GM12801 (cell line): ENCODE results near the gene GBF1.

Source experiments
- CTCF ChIP-seq: IDR thresholded peaks from one replicate; pipeline ENCODE4 v1.5.1; 2011; ENCODE audit warnings: control low read depth; ENCODE audit not compliant: insufficient read length; ENCODE audit errors: extremely low read depth

The GBF1 gene

DNA sequence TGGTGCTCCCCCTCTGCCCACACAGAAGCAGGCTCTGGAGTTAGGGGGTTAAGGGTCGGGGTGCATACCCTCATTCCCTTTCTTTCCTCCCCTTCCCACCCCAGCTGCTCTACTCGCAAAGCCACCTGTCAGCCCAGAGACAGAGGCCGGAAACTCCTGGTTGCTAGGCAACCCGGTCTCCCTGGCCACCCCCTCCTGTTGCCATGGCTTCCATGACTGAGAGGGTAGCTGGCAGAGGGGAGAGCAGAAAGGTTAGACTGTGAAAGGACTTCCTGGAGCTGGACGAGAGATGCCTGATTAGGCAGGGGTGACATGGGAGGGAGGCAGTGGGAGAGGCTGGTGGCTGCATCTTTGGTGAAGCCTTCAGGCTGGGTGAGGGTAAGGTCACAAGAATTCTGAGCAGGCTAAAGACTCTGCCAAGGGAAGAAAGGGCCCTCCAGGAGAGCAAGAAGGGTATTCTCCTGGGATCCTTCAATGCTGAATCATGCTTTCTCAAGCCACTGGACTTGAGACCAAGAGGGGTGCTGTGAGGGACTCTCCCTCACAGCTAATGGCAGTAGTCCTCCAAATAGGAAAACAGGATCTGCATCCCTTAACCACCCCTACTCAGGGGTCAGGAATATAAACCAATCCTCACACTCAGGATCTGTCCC is 167.8 kb downstream of the GBF1 start:
- no peak for TF ChIP-seq CTCF

DNA sequence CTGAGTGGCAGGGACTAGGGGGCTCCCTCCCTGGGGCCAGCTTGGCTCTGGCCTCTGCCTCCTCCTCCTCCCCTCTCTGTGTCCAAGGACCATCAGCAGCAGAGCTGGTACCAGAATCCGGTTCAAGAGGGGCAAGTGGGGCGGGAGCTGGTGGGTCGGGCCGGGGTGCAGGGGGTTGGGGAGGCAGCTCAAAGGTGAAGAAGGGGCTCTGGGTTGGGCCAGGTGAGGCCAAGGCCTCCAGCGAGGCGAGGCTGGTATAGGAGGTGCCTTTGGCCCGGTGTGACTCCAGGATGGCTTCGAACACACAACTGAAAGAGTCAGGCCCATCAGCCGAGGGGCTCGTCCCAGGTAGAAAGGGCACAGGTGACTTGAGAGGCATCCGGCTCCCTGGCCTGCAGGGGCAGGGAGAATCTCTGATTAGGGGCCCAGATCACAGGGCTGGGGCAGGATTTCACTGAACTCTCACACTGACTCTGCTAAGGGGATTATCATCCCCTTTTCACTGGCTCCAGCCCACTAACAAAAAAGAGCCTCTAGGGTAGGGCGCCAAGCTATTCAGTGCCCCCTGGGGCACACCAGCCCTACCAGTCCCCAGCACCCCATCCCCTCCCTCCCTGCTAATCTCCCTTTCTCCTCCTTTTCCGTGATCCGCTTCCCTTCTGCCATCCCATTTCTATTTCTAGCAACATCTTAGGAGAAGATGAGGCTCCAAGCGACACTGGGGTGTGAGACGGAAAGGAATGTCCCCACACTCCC is 168.7 kb downstream of the GBF1 start:
- TF ChIP-seq CTCF = no peak

DNA sequence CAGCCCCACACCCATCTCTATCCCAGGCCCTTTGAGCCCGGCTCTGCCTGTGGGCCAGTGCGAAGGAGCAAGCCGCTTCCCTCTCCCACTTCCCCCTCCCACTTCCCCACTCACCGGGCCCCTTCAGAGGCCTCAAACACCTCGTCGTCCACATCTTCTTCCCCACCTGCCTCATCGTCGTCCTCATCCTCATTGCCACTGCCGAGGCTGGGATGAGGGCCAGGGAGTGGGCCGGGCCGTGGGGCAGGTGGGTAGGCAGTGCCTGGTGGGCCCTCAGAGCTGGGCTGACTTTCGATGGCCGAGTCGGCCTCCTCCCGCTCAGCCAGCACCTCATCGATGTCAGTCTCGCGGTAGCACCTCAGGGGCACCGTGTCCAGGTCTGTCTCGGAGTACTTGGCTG is 169.4 kb downstream of the GBF1 start:
- TF ChIP-seq CTCF = no peak

GRCh38 chr10:102416283-102416682 is 171.0 kb downstream of the GBF1 start:
- no peak for TF ChIP-seq CTCF

- TF ChIP-seq CTCF = no peak
These were observed 171.4 kb downstream of the GBF1 start for GRCh38 chr10:102416695-102417094.

GRCh38 chr10:102418622-102419268 is 173.4 kb downstream of the GBF1 start, which contains the start of gene PSD:
TSS of gene PSD (minus strand) at chr10:102418785. CDS start at chr10:102417038, 1,747 bp downstream.
- no peak for TF ChIP-seq CTCF

DNA sequence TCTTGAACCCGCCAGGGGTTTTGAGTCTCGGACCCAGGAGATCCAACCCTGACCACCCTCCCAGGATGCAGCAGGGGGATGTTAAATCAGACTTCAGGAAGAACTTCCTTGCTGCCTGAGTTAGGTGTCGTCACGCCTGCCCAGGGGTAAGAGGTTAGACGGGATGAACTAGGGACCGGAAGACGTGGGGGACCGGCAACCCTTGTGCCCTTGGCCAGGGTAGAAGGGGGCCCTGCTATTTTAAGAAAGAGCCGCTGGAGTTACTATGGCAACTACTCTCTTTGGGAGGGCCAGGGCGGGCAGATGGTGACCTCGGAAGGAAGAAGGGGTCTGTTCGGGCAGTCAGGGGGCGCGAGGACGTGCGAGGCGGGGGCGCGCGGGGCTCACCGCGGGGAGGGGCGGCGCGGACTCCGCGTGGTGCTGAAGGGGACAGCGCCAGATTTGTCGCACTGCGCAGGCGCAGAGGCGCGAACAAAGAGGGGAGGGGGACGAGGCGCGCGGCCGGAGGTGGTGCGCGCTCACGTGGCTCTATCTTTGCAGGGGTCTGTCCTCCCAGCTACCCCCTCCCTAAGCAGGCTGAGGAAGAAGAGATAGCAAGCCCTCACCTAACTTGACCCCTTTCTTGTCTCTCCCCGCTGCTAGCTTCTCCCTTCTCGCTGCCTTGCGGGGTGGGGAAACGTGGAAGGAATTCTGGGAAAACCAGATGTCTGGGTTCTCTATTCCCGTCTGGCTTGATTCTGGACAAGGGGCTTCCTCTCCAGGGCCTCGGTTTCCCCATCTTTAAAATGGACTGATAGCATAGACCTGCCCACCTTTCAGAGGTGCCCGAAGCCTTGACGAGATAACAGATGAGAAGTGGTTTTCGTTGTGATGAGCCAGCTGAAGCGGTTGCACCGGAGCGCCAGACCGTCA is 174.2 kb downstream of the GBF1 start:
- no peak for TF ChIP-seq CTCF
